Activated CD4-positive, alpha-beta T cell treated with anti-CD3 and anti-CD28 coated beads, Interleukin-2, Interleukin-6, amounts not matched to agents 100 ng/mL and 50 ng/mL, durations not matched to agents 16 hours and 8 hours (primary cell): Measurements from ENCODE around the gene SLC8B1.
A peak's percentile ranks its signal among the peaks of the same experiment; 100 is the strongest.

Source experiments
- DNase-seq: peaks from one replicate; pipeline ENCODE4 v3.0.0-alpha.2; 2020

The SLC8B1 gene

GRCh38 chr12:113318900-113319628 lies 15.8 kb downstream of the SLC8B1 start:
- no peak for DNase-seq

- no peak for DNase-seq
These were observed 16.8 kb downstream of the SLC8B1 start for GRCh38 chr12:113318046-113318656.

- no peak for DNase-seq
These were observed 17.8 kb downstream of the SLC8B1 start for GRCh38 chr12:113317122-113317521.

- no peak for DNase-seq
These were observed 18.8 kb downstream of the SLC8B1 start for GRCh38 chr12:113316155-113316554.

- no peak for DNase-seq
These were observed 19.6 kb downstream of the SLC8B1 start for GRCh38 chr12:113315358-113315757.

GRCh38 chr12:113314121-113314529 lies 20.8 kb downstream of the SLC8B1 start:
- no peak for DNase-seq

GRCh38 chr12:113310489-113310888 lies 24.4 kb downstream of the SLC8B1 start:
- DNase-seq = peak; percentile 17

- no peak for DNase-seq
These were observed 28.5 kb downstream of the SLC8B1 start for GRCh38 chr12:113306382-113306781.

- no peak for DNase-seq
These were observed 29.5 kb downstream of the SLC8B1 start for GRCh38 chr12:113305281-113305856.

- DNase-seq = no peak
These were observed 31.8 kb downstream of the SLC8B1 start for GRCh38 chr12:113302886-113303640.

GRCh38 chr12:113302466-113302865 lies 32.4 kb downstream of the SLC8B1 start:
- no peak for DNase-seq

GRCh38 chr12:113301811-113302210 lies 33.1 kb downstream of the SLC8B1 start:
- no peak for DNase-seq

GRCh38 chr12:113299619-113300237 lies 35.2 kb downstream of the SLC8B1 start:
- no peak for DNase-seq

GRCh38 chr12:113298861-113299545 lies 35.9 kb downstream of the SLC8B1 start:
- no peak for DNase-seq

GRCh38 chr12:113298472-113298817 lies 36.5 kb downstream of the SLC8B1 start:
- no peak for DNase-seq

- no peak for DNase-seq
These were observed 37.1 kb downstream of the SLC8B1 start for GRCh38 chr12:113297621-113298471.

GRCh38 chr12:113297214-113297587 lies 37.7 kb downstream of the SLC8B1 start:
- DNase-seq = no peak

GRCh38 chr12:113296557-113297213 lies 38.2 kb downstream of the SLC8B1 start:
- no peak for DNase-seq

- DNase-seq = no peak
These were observed 38.9 kb downstream of the SLC8B1 start for GRCh38 chr12:113295886-113296556.

GRCh38 chr12:113293100-113293499 lies 41.8 kb downstream of the SLC8B1 start:
- DNase-seq = no peak

GRCh38 chr12:113292547-113292946 lies 42.4 kb downstream of the SLC8B1 start:
- no peak for DNase-seq
